ENCODE results near the gene ANP32B. TPM values are rescaled to one million over a fixed set of nuclear protein-coding genes. Genes with fewer than 3 reads are reported as not detected.
A peak's percentile ranks its signal among the peaks of the same experiment; 100 is the strongest.

The ANP32B gene
- total RNA-seq = 18.8 TPM

GRCh38 chr9:97982683-97983588 lies at the start of gene ANP32B:
ANP32B (plus strand) TSS chr9:97983341; CDS start chr9:97983556, 215 bp downstream.
- Histone ChIP-seq H3K36me3 (ENCODE audit: control insufficient read depth in 3 of 3, insufficient read depth in 3 of 3, low read length in 3 of 3) (no peaks in the 10 kb centered on the region), H3K27me3 (ENCODE audit: control insufficient read depth in 3 of 3, insufficient read depth in 3 of 3, low read length in 3 of 3) (no peaks in the 10 kb centered on the region), H3K9me3 (ENCODE audit: control insufficient read depth in 3 of 3, low read length in 3 of 3) (no peaks in the 10 kb centered on the region), H3K4me3 (ENCODE audit: low read length in 3 of 3) (peak within 1 kb of the TSS; percentile 77 to 89 (median 86)), H3K27ac (ENCODE audit: low read depth, low read length) (peak within 1 kb of the TSS; percentile 96), H3K4me1 (ENCODE audit: control insufficient read depth in 3 of 3, insufficient read depth in 3 of 3, low read length in 3 of 3) (peaks cover 20 to 37% (median 25%) of the 10 kb centered on the region in 3 donors), H3K9ac (ENCODE audit: low read depth in 1 of 3, low read length in 3 of 3) (peak within 1 kb of the TSS; percentile 93 to 98 (median 95))

GRCh38 chr9:97934321-97935115 lies 48.6 kb upstream of the ANP32B start:
- Histone ChIP-seq H3K4me1 (ENCODE audit: control insufficient read depth in 3 of 3, insufficient read depth in 3 of 3, low read length in 3 of 3) (no peaks in the 10 kb centered on the region), H3K9ac (ENCODE audit: low read depth in 1 of 3, low read length in 3 of 3) (no peak overlapping the region), H3K9me3 (ENCODE audit: control insufficient read depth in 3 of 3, low read length in 3 of 3) (no peaks in the 10 kb centered on the region), H3K36me3 (ENCODE audit: control insufficient read depth in 3 of 3, insufficient read depth in 3 of 3, low read length in 3 of 3) (no peaks in the 10 kb centered on the region), H3K27ac (ENCODE audit: low read depth, low read length) (no peak overlapping the region), H3K4me3 (ENCODE audit: low read length in 3 of 3) (no peak overlapping the region), H3K27me3 (ENCODE audit: control insufficient read depth in 3 of 3, insufficient read depth in 3 of 3, low read length in 3 of 3) (peaks cover 6 to 17% (median 12%) of the 10 kb centered on the region in 3 donors)

GRCh38 chr9:97935276-97935675 lies 47.9 kb upstream of the ANP32B start:
- Histone ChIP-seq H3K9me3 (ENCODE audit: control insufficient read depth in 3 of 3, low read length in 3 of 3) (no peaks in the 10 kb centered on the region), H3K4me1 (ENCODE audit: control insufficient read depth in 3 of 3, insufficient read depth in 3 of 3, low read length in 3 of 3) (no peaks in the 10 kb centered on the region), H3K4me3 (ENCODE audit: low read length in 3 of 3) (no peak overlapping the region), H3K9ac (ENCODE audit: low read depth in 1 of 3, low read length in 3 of 3) (no peak overlapping the region), H3K36me3 (ENCODE audit: control insufficient read depth in 3 of 3, insufficient read depth in 3 of 3, low read length in 3 of 3) (no peaks in the 10 kb centered on the region), H3K27me3 (ENCODE audit: control insufficient read depth in 3 of 3, insufficient read depth in 3 of 3, low read length in 3 of 3) (peaks cover 6 to 16% (median 12%) of the 10 kb centered on the region in 3 donors), H3K27ac (ENCODE audit: low read depth, low read length) (no peak overlapping the region)

- Histone ChIP-seq H3K9ac (ENCODE audit: low read depth in 1 of 3, low read length in 3 of 3) (no peak overlapping the region), H3K4me1 (ENCODE audit: control insufficient read depth in 3 of 3, insufficient read depth in 3 of 3, low read length in 3 of 3) (no peaks in the 10 kb centered on the region), H3K4me3 (ENCODE audit: low read length in 3 of 3) (no peak overlapping the region), H3K9me3 (ENCODE audit: control insufficient read depth in 3 of 3, low read length in 3 of 3) (no peaks in the 10 kb centered on the region), H3K27ac (ENCODE audit: low read depth, low read length) (no peak overlapping the region), H3K27me3 (ENCODE audit: control insufficient read depth in 3 of 3, insufficient read depth in 3 of 3, low read length in 3 of 3) (peaks cover 6 to 11% (median 8%) of the 10 kb centered on the region in 3 donors), H3K36me3 (ENCODE audit: control insufficient read depth in 3 of 3, insufficient read depth in 3 of 3, low read length in 3 of 3) (no peaks in the 10 kb centered on the region)
Measured at GRCh38 chr9:97936998-97937397, 46.1 kb upstream of the ANP32B start.

- no peaks in the 10 kb centered on the region for H3K9me3 ChIP-seq (ENCODE audit: control insufficient read depth in 3 of 3, low read length in 3 of 3)
- H3K4me1 ChIP-seq (ENCODE audit: control insufficient read depth in 3 of 3, insufficient read depth in 3 of 3, low read length in 3 of 3) = no peaks in the 10 kb centered on the region
- H3K4me3 ChIP-seq (ENCODE audit: low read length in 3 of 3) = no peak within 1 kb of the TSS
- no peak within 1 kb of the TSS for H3K9ac ChIP-seq (ENCODE audit: low read depth in 1 of 3, low read length in 3 of 3)
- H3K27ac ChIP-seq (ENCODE audit: low read depth, low read length) = no peak within 1 kb of the TSS
- H3K36me3 ChIP-seq (ENCODE audit: control insufficient read depth in 3 of 3, insufficient read depth in 3 of 3, low read length in 3 of 3) = no peaks in the 10 kb centered on the region
- H3K27me3 ChIP-seq (ENCODE audit: control insufficient read depth in 3 of 3, insufficient read depth in 3 of 3, low read length in 3 of 3) = peaks cover 6 to 16% (median 8%) of the 10 kb centered on the region in 3 donors
Measured at GRCh38 chr9:97938081-97938644, 45.0 kb upstream of the ANP32B start, which contains the start of gene HEMGN. HEMGN (minus strand) TSS chr9:97938172; CDS start chr9:97938136, 36 bp downstream.

- Histone ChIP-seq H3K36me3 (ENCODE audit: control insufficient read depth in 3 of 3, insufficient read depth in 3 of 3, low read length in 3 of 3) (no peaks in the 10 kb centered on the region), H3K27ac (ENCODE audit: low read depth, low read length) (no peak overlapping the region), H3K9ac (ENCODE audit: low read depth in 1 of 3, low read length in 3 of 3) (no peak overlapping the region), H3K4me3 (ENCODE audit: low read length in 3 of 3) (no peak overlapping the region), H3K4me1 (ENCODE audit: control insufficient read depth in 3 of 3, insufficient read depth in 3 of 3, low read length in 3 of 3) (no peaks in the 10 kb centered on the region), H3K9me3 (ENCODE audit: control insufficient read depth in 3 of 3, low read length in 3 of 3) (no peaks in the 10 kb centered on the region), H3K27me3 (ENCODE audit: control insufficient read depth in 3 of 3, insufficient read depth in 3 of 3, low read length in 3 of 3) (peaks cover 5 to 8% (median 6%) of the 10 kb centered on the region in 3 donors)
Measured at GRCh38 chr9:97940233-97940632, 42.9 kb upstream of the ANP32B start.

GRCh38 chr9:97940741-97941140 lies 42.4 kb upstream of the ANP32B start:
- no peak overlapping the region for H3K27ac ChIP-seq (ENCODE audit: low read depth, low read length)
- peaks cover 3 to 6% (median 5%) of the 10 kb centered on the region in 3 donors for H3K27me3 ChIP-seq (ENCODE audit: control insufficient read depth in 3 of 3, insufficient read depth in 3 of 3, low read length in 3 of 3)
- H3K9ac ChIP-seq (ENCODE audit: low read depth in 1 of 3, low read length in 3 of 3) = no peak overlapping the region
- no peak overlapping the region for H3K4me3 ChIP-seq (ENCODE audit: low read length in 3 of 3)
- H3K9me3 ChIP-seq (ENCODE audit: control insufficient read depth in 3 of 3, low read length in 3 of 3) = no peaks in the 10 kb centered on the region
- H3K36me3 ChIP-seq (ENCODE audit: control insufficient read depth in 3 of 3, insufficient read depth in 3 of 3, low read length in 3 of 3) = no peaks in the 10 kb centered on the region
- no peaks in the 10 kb centered on the region for H3K4me1 ChIP-seq (ENCODE audit: control insufficient read depth in 3 of 3, insufficient read depth in 3 of 3, low read length in 3 of 3)

GRCh38 chr9:97941323-97941722 lies 41.8 kb upstream of the ANP32B start:
- no peak overlapping the region for H3K9ac ChIP-seq (ENCODE audit: low read depth in 1 of 3, low read length in 3 of 3)
- peaks cover under 1 to 5% (median 3%) of the 10 kb centered on the region in 3 donors for H3K27me3 ChIP-seq (ENCODE audit: control insufficient read depth in 3 of 3, insufficient read depth in 3 of 3, low read length in 3 of 3)
- no peaks in the 10 kb centered on the region for H3K36me3 ChIP-seq (ENCODE audit: control insufficient read depth in 3 of 3, insufficient read depth in 3 of 3, low read length in 3 of 3)
- no peak overlapping the region for H3K4me3 ChIP-seq (ENCODE audit: low read length in 3 of 3)
- no peaks in the 10 kb centered on the region for H3K9me3 ChIP-seq (ENCODE audit: control insufficient read depth in 3 of 3, low read length in 3 of 3)
- no peak overlapping the region for H3K27ac ChIP-seq (ENCODE audit: low read depth, low read length)
- no peaks in the 10 kb centered on the region for H3K4me1 ChIP-seq (ENCODE audit: control insufficient read depth in 3 of 3, insufficient read depth in 3 of 3, low read length in 3 of 3)

GRCh38 chr9:97943308-97943855 lies 39.8 kb upstream of the ANP32B start:
- Histone ChIP-seq H3K36me3 (ENCODE audit: control insufficient read depth in 3 of 3, insufficient read depth in 3 of 3, low read length in 3 of 3) (no peaks in the 10 kb centered on the region), H3K27me3 (ENCODE audit: control insufficient read depth in 3 of 3, insufficient read depth in 3 of 3, low read length in 3 of 3) (peaks cover 0 to 5% (median 3%) of the 10 kb centered on the region in 3 donors), H3K9me3 (ENCODE audit: control insufficient read depth in 3 of 3, low read length in 3 of 3) (no peaks in the 10 kb centered on the region), H3K9ac (ENCODE audit: low read depth in 1 of 3, low read length in 3 of 3) (no peak overlapping the region), H3K4me1 (ENCODE audit: control insufficient read depth in 3 of 3, insufficient read depth in 3 of 3, low read length in 3 of 3) (no peaks in the 10 kb centered on the region), H3K4me3 (ENCODE audit: low read length in 3 of 3) (no peak overlapping the region), H3K27ac (ENCODE audit: low read depth, low read length) (no peak overlapping the region)
